ENCODE measurements around the gene CTXND1.
A peak's percentile ranks its signal among the peaks of the same experiment; 100 is the strongest.

The CTXND1 gene

GRCh38 chr15:80259942-80260510 is 8.0 kb upstream of the CTXND1 start:
- no peak for DNase-seq (ENCODE audit: low read depth in 2 of 3, low spot score in 2 of 3)

- DNase-seq (ENCODE audit: low read depth in 2 of 3, low spot score in 2 of 3): no peak
Measured at GRCh38 chr15:80251428-80252120, 439 bp downstream of the CTXND1 start.

- DNase-seq (ENCODE audit: low read depth in 2 of 3, low spot score in 2 of 3): no peak
Measured at GRCh38 chr15:80250614-80251427, 1.2 kb downstream of the CTXND1 start.

- no peak for DNase-seq (ENCODE audit: low read depth in 2 of 3, low spot score in 2 of 3)
Measured at GRCh38 chr15:80249973-80250372, 2.0 kb downstream of the CTXND1 start.

GRCh38 chr15:80247320-80247719 is 4.7 kb downstream of the CTXND1 start:
- DNase-seq (ENCODE audit: low read depth in 2 of 3, low spot score in 2 of 3): no peak

- no peak for DNase-seq (ENCODE audit: low read depth in 2 of 3, low spot score in 2 of 3)
Measured at GRCh38 chr15:80246425-80246894, 5.6 kb downstream of the CTXND1 start.

GRCh38 chr15:80242802-80243201 is 9.2 kb downstream of the CTXND1 start:
- no peak for DNase-seq (ENCODE audit: low read depth in 2 of 3, low spot score in 2 of 3)

GRCh38 chr15:80242132-80242769 is 9.8 kb downstream of the CTXND1 start:
- DNase-seq (ENCODE audit: low read depth in 2 of 3, low spot score in 2 of 3): no peak

- DNase-seq (ENCODE audit: low read depth in 2 of 3, low spot score in 2 of 3): no peak
Measured at GRCh38 chr15:80241508-80241907, 10.5 kb downstream of the CTXND1 start.

GRCh38 chr15:80240276-80240675 is 11.7 kb downstream of the CTXND1 start:
- DNase-seq (ENCODE audit: low read depth in 2 of 3, low spot score in 2 of 3): no peak

- DNase-seq (ENCODE audit: low read depth in 2 of 3, low spot score in 2 of 3): peak in 2 of 3 experiments; percentile 10 to 29
Measured at GRCh38 chr15:80234883-80235282, 17.1 kb downstream of the CTXND1 start.

GRCh38 chr15:80233581-80233980 is 18.4 kb downstream of the CTXND1 start:
- DNase-seq (ENCODE audit: low read depth in 2 of 3, low spot score in 2 of 3): no peak

- no peak for DNase-seq (ENCODE audit: low read depth in 2 of 3, low spot score in 2 of 3)
Measured at GRCh38 chr15:80231371-80231770, 20.6 kb downstream of the CTXND1 start.

GRCh38 chr15:80228959-80229610 is 22.9 kb downstream of the CTXND1 start:
- DNase-seq (ENCODE audit: low read depth in 2 of 3, low spot score in 2 of 3): no peak

- DNase-seq (ENCODE audit: low read depth in 2 of 3, low spot score in 2 of 3): no peak
Measured at GRCh38 chr15:80219955-80220354, 32.1 kb downstream of the CTXND1 start.

- no peak for DNase-seq (ENCODE audit: low read depth in 2 of 3, low spot score in 2 of 3)
Measured at GRCh38 chr15:80217327-80217900, 34.6 kb downstream of the CTXND1 start.

GRCh38 chr15:80216911-80217310 is 35.1 kb downstream of the CTXND1 start:
- DNase-seq (ENCODE audit: low read depth in 2 of 3, low spot score in 2 of 3): no peak

GRCh38 chr15:80216141-80216540 is 35.9 kb downstream of the CTXND1 start:
- DNase-seq (ENCODE audit: low read depth in 2 of 3, low spot score in 2 of 3): no peak

- DNase-seq (ENCODE audit: low read depth in 2 of 3, low spot score in 2 of 3): no peak
Measured at GRCh38 chr15:80214910-80215309, 37.1 kb downstream of the CTXND1 start.

GRCh38 chr15:80211976-80212375 is 40.0 kb downstream of the CTXND1 start:
- no peak for DNase-seq (ENCODE audit: low read depth in 2 of 3, low spot score in 2 of 3)
